SK-N-SH (cell line): ENCODE results near the gene PRAMEF11. TPM values are rescaled to one million over a fixed set of nuclear protein-coding genes. Genes with fewer than 3 reads are reported as not detected.

ENCODE experiments used
- CTCF ChIA-PET: fragments of 300-600, 350-600 bp; formaldehyde crosslinking; extraction: SDS; loops from one replicate; lab custom pipeline; 2021; lab: Yijun Ruan, JAX
- POLR2A ChIA-PET: fragments of 350-600 bp; sonication (Branson Sonifier 250); formaldehyde crosslinking; extraction: SDS; loops from one replicate; lab custom pipeline; 2020; ENCODE audit warnings: antibody characterized with exemption, inconsistent platforms; lab: Yijun Ruan, JAX
- DNase-seq: peaks from one replicate; pipeline ENCODE4 v3.0.0; 2012
- H2AFZ ChIP-seq: fragments of 200-600 bp; sonication (generic); 2 replicates; pipeline ENCODE4 v1.8.1; 2016; ENCODE audit warnings: antibody characterized with exemption, mild to moderate bottlenecking, low read depth
- H3F3A ChIP-seq: fragments of 200-600 bp; sonication (generic); replicated peaks from 2 replicates; pipeline ENCODE3; 2016; ENCODE audit warnings: antibody characterized with exemption, mild to moderate bottlenecking; ENCODE audit not compliant: insufficient read depth
- H3K27ac ChIP-seq, 2 experiments: fragments of 200-500 bp in 1 of 2; fragments of 200-600 bp in 1 of 2; sonication (Bioruptor generic) in 1 of 2; sonication (generic), shearing (Covaris generic) in 1 of 2; 2 replicates each; pipeline versions ENCODE4 v1.5.1 to v1.6.1; 2014 to 2016; ENCODE audit warnings: low read depth in 2 of 2, inconsistent platforms in 1 of 2, low read length in 1 of 2, mild to moderate bottlenecking in 1 of 2, mixed read lengths in 1 of 2
- H3K27me3 ChIP-seq: fragments of 200-600 bp; sonication (generic), shearing (Covaris generic); 2 replicates; pipeline ENCODE4 v1.6.1; 2016; ENCODE audit warnings: mixed run types; ENCODE audit not compliant: insufficient read depth
- H3K36me3 ChIP-seq, 2 experiments: fragments of 200-500 bp in 1 of 2; fragments of 200-600 bp in 1 of 2; sonication (Bioruptor generic) in 1 of 2; sonication (generic) in 1 of 2; replicated peaks in 1 of 2; 2 replicates each; pipeline versions ENCODE3 to v1.5.1; 2014 to 2016; ENCODE audit warnings: low read length in 1 of 2, mild to moderate bottlenecking in 1 of 2; ENCODE audit not compliant: insufficient read depth in 2 of 2, control insufficient read depth in 1 of 2
- H3K4me1 ChIP-seq, 2 experiments: fragments of 200-500 bp in 1 of 2; fragments of 200-600 bp in 1 of 2; sonication (Bioruptor generic) in 1 of 2; sonication (generic), shearing (Covaris generic) in 1 of 2; 2 replicates each; pipeline versions ENCODE4 v1.5.1 to v1.6.1; 2014 to 2016; ENCODE audit warnings: low read depth in 1 of 2, low read length in 1 of 2, mixed run types in 1 of 2; ENCODE audit not compliant: insufficient read depth in 2 of 2, control insufficient read depth in 1 of 2
- H3K4me2 ChIP-seq: fragments of 200-600 bp; sonication (generic), shearing (Covaris generic); 2 replicates; pipeline ENCODE4 v1.6.1; 2017; ENCODE audit warnings: mixed run types
- H3K4me3 ChIP-seq, 2 experiments: fragments of 200-500 bp in 1 of 2; fragments of 200-600 bp in 1 of 2; sonication (Bioruptor generic) in 1 of 2; sonication (generic), shearing (Covaris generic) in 1 of 2; 2 replicates each; pipeline versions ENCODE4 v1.5.1 to v1.8.1; 2014 to 2016; ENCODE audit warnings: low read depth in 2 of 2, inconsistent platforms in 1 of 2, low read length in 1 of 2, mild to moderate bottlenecking in 1 of 2, mixed read lengths in 1 of 2, moderate library complexity in 1 of 2
- H3K79me2 ChIP-seq: fragments of 200-600 bp; sonication (generic); 2 replicates; pipeline ENCODE4 v1.8.1; 2017; ENCODE audit warnings: mild to moderate bottlenecking; ENCODE audit not compliant: insufficient read depth
- H3K9ac ChIP-seq: fragments of 200-600 bp; sonication (generic); 2 replicates; pipeline ENCODE4 v1.6.1; 2017; ENCODE audit warnings: mixed run types
- H3K9me2 ChIP-seq: fragments of 200-600 bp; sonication (generic); 2 replicates; pipeline ENCODE4 v1.6.1; 2017; ENCODE audit warnings: mixed run types
- H3K9me3 ChIP-seq: fragments of 200-600 bp; sonication (generic); 2 replicates; pipeline ENCODE4 v1.6.1; 2017; ENCODE audit warnings: mixed run types, mild to moderate bottlenecking, moderate library complexity
- H4K20me1 ChIP-seq: fragments of 200-600 bp; sonication (generic); 2 replicates; pipeline ENCODE4 v1.6.1; 2017; ENCODE audit warnings: mild to moderate bottlenecking, mixed run types; ENCODE audit not compliant: insufficient read depth
- CHD2 ChIP-seq: fragments of 150-350 bp; IDR thresholded peaks from 2 replicates; pipeline ENCODE4 v1.6.1; 2018; ENCODE audit warnings: low read length; ENCODE audit not compliant: partially characterized antibody
- FOSL2 ChIP-seq: IDR thresholded peaks from 2 replicates; pipeline ENCODE4 v1.4.0; 2012; ENCODE audit warnings: low read depth, mild to moderate bottlenecking, moderate library complexity, borderline replicate concordance
- FOXJ3 ChIP-seq: sonication (generic); formaldehyde crosslinking; IDR thresholded peaks from 2 replicates; pipeline ENCODE4 v1.5.1; 2020; ENCODE audit warnings: mild to moderate bottlenecking, missing genetic modification reagents
- GABPA ChIP-seq: IDR thresholded peaks from 2 replicates; pipeline ENCODE4 v1.4.0; 2012; ENCODE audit warnings: low read depth, mild to moderate bottlenecking
- JUND ChIP-seq: IDR thresholded peaks from 2 replicates; pipeline ENCODE4 v1.4.0; 2012
- MEF2A ChIP-seq: IDR thresholded peaks from 2 replicates; pipeline ENCODE4 v1.4.0; 2012; ENCODE audit warnings: low read depth, borderline replicate concordance
- NFIC ChIP-seq: IDR thresholded peaks from 2 replicates; pipeline ENCODE4 v1.4.0; 2012; ENCODE audit warnings: borderline replicate concordance
- NRF1 ChIP-seq: IDR thresholded peaks from 2 replicates; pipeline ENCODE4 v1.6.1; 2012; ENCODE audit warnings: low read depth, mild to moderate bottlenecking, low read length
- POLR2AphosphoS5 ChIP-seq: IDR thresholded peaks from 2 replicates; pipeline ENCODE4 v1.6.1; 2012; ENCODE audit warnings: low read depth, low read length
- RAD21 ChIP-seq: IDR thresholded peaks from 2 replicates; pipeline ENCODE4 v1.6.1; 2012; ENCODE audit warnings: mild to moderate bottlenecking, low read length
- RCOR1 ChIP-seq: fragments of 150-350 bp; IDR thresholded peaks from 2 replicates; pipeline ENCODE4 v1.6.1; 2017; ENCODE audit warnings: antibody characterized with exemption, low read length
- RFX5 ChIP-seq: IDR thresholded peaks from 2 replicates; pipeline ENCODE4 v1.6.1; 2012; ENCODE audit warnings: mild to moderate bottlenecking, improper control_type of control experiment, low read length
- SMC3 ChIP-seq: IDR thresholded peaks from 2 replicates; pipeline ENCODE4 v1.6.1; 2012; ENCODE audit warnings: low read depth, low read length, improper control_type of control experiment
- TAF1 ChIP-seq: IDR thresholded peaks from 2 replicates; pipeline ENCODE4 v1.6.1; 2012; ENCODE audit warnings: low read depth, mild to moderate bottlenecking, low read length, moderate library complexity, borderline replicate concordance
- TEAD4 ChIP-seq: IDR thresholded peaks from 2 replicates; pipeline ENCODE4 v1.4.0; 2012; ENCODE audit warnings: mild to moderate bottlenecking, borderline replicate concordance; ENCODE audit not compliant: insufficient read depth
- YY1 ChIP-seq: IDR thresholded peaks from 2 replicates; pipeline ENCODE4 v1.4.0; 2012; ENCODE audit warnings: low read depth, mild to moderate bottlenecking
- WGBS: methylation state at CpG from one replicate; pipeline ENCODE4 v1.1.6; 2017; ENCODE audit warnings: low lambda C conversion rate; 5-methylcytosine and 5-hydroxymethylcytosine counted together
- polyA plus RNA-seq, 3 experiments: library from polyadenylated mRNA; depleted of rRNA; stranded (reverse); fragments of >200 nt; gene quantifications; 2 replicates each; pipeline ENCODE4 v1.2.3, GENCODE V29; 2012
- TF ChIP-seq, protein P1 (sequence below): fragments of 150-350 bp; IDR thresholded peaks from 2 replicates; pipeline ENCODE4 v1.6.1; 2017; ENCODE audit warnings: antibody characterized with exemption, low read length, low read depth, borderline replicate concordance
- TF ChIP-seq, protein P2 (sequence below): fragments of 200-600 bp; sonication (generic); IDR thresholded peaks from 2 replicates; pipeline ENCODE4 v1.6.1; 2017; ENCODE audit warnings: antibody characterized with exemption, mild to moderate bottlenecking, moderate library complexity
- TF ChIP-seq, protein P3 (sequence below): IDR thresholded peaks from 2 replicates; pipeline ENCODE4; 2012
- TF ChIP-seq, protein P4 (sequence below): fragments of 150-350 bp; IDR thresholded peaks from 2 replicates; pipeline ENCODE4 v1.6.1; 2016; ENCODE audit warnings: mild to moderate bottlenecking, low read depth, low read length

PRAMEF11 gene
- polyA plus RNA-seq, 1 of the 3 experiments (the other 2 are of a cell fraction) = not detected

DNA sequence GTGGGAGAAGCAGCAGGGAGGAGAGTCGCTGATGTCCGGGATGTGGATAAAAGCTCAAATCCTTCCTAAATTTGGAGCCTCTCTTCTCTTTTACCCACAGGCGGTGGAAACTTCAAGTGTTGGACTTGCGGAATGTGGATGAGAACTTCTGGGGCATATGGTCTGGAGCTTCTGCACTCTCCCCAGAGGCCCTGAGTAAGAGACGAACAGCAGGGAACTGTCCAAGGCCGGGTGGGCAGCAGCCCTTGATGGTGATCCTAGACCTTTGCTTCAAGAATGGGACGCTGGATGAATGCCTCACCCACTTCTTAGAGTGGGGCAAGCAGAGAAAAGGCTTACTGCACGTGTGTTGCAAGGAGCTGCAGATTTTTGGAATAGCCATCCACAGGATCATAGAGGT, 55.8 kb downstream of the PRAMEF11 start:
- no peak for DNase-seq
- ChIA-PET CTCF (no interaction called here), POLR2A (no interaction called here)
- Histone ChIP-seq H3K4me2 (no peak overlapping the region), H3K79me2 (no peaks in the 10 kb centered on the region), H3K9me3 (no peaks in the 10 kb centered on the region), H3F3A (no peaks in the 10 kb centered on the region), H3K27me3 (peaks cover 7% of the 10 kb centered on the region; the same call in 1 of the 2 replicates), H3K27ac (no peak overlapping the region), H3K4me3 (no peak overlapping the region), H4K20me1 (no peaks in the 10 kb centered on the region), H3K9me2 (no peaks in the 10 kb centered on the region), H3K36me3 (no peaks in the 10 kb centered on the region), H3K9ac (no peak overlapping the region), H2AFZ (no peak overlapping the region), H3K4me1 (no peaks in the 10 kb centered on the region)
- 11% methylated on average over 7 of the region's 8 CpGs for WGBS
- TF ChIP-seq GABPA = no peak
- TF ChIP-seq YY1 = no peak
- no peak for TF ChIP-seq NFIC
- no peak for TF ChIP-seq RAD21
- TF ChIP-seq NRF1 = no peak
- no peak for TF ChIP-seq POLR2AphosphoS5
- TF ChIP-seq, protein P1, sequence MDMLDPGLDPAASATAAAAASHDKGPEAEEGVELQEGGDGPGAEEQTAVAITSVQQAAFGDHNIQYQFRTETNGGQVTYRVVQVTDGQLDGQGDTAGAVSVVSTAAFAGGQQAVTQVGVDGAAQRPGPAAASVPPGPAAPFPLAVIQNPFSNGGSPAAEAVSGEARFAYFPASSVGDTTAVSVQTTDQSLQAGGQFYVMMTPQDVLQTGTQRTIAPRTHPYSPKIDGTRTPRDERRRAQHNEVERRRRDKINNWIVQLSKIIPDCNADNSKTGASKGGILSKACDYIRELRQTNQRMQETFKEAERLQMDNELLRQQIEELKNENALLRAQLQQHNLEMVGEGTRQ = no peak
- TF ChIP-seq TAF1 = no peak
- TF ChIP-seq, protein P2, sequence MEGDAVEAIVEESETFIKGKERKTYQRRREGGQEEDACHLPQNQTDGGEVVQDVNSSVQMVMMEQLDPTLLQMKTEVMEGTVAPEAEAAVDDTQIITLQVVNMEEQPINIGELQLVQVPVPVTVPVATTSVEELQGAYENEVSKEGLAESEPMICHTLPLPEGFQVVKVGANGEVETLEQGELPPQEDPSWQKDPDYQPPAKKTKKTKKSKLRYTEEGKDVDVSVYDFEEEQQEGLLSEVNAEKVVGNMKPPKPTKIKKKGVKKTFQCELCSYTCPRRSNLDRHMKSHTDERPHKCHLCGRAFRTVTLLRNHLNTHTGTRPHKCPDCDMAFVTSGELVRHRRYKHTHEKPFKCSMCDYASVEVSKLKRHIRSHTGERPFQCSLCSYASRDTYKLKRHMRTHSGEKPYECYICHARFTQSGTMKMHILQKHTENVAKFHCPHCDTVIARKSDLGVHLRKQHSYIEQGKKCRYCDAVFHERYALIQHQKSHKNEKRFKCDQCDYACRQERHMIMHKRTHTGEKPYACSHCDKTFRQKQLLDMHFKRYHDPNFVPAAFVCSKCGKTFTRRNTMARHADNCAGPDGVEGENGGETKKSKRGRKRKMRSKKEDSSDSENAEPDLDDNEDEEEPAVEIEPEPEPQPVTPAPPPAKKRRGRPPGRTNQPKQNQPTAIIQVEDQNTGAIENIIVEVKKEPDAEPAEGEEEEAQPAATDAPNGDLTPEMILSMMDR = no peak
- TF ChIP-seq MEF2A = no peak
- no peak for TF ChIP-seq CHD2

DNA sequence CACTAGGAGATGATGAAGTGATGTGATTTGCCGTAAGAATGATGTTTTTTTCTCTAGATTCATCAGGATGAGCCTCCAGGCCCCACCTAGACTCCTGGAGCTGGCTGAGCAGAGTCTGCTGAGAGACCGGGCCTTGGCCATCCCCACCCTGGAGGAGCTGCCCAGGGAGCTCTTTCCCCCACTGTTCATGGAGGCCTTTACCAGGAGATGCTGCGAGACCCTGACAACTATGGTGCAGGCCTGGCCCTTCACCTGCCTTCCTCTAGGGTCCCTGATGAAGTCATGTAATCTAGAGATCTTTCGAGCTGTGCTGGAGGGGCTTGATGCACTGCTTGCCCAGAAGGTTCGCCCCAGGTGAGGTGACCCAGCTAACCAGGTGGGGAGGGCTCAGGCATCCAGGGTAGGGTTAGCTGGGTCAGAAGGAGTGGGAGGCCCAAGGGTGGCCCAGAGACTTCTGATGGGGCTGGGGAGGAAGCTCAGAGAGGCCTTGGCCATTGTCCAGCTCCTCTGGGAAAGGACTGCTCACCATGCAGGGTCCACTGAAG, 56.3 kb downstream of the PRAMEF11 start:
- ChIA-PET CTCF (no interaction called here), POLR2A (no interaction called here)
- H3K9me2 ChIP-seq = no peaks in the 10 kb centered on the region
- H2AFZ ChIP-seq = no peak overlapping the region
- H4K20me1 ChIP-seq = no peaks in the 10 kb centered on the region
- WGBS = 3% methylated on average over 3 of the region's 5 CpGs
- H3K36me3 ChIP-seq = no peaks in the 10 kb centered on the region
- no peaks in the 10 kb centered on the region for H3K4me1 ChIP-seq
- H3F3A ChIP-seq = no peaks in the 10 kb centered on the region
- DNase-seq = no peak
- no peak overlapping the region for H3K9ac ChIP-seq
- no peak overlapping the region for H3K27ac ChIP-seq
- H3K79me2 ChIP-seq = no peaks in the 10 kb centered on the region
- no peak overlapping the region for H3K4me2 ChIP-seq
- H3K9me3 ChIP-seq = no peaks in the 10 kb centered on the region
- H3K4me3 ChIP-seq = no peak overlapping the region
- H3K27me3 ChIP-seq = peaks cover 7% of the 10 kb centered on the region; the same call in 1 of the 2 replicates
- TF ChIP-seq, protein P3, sequence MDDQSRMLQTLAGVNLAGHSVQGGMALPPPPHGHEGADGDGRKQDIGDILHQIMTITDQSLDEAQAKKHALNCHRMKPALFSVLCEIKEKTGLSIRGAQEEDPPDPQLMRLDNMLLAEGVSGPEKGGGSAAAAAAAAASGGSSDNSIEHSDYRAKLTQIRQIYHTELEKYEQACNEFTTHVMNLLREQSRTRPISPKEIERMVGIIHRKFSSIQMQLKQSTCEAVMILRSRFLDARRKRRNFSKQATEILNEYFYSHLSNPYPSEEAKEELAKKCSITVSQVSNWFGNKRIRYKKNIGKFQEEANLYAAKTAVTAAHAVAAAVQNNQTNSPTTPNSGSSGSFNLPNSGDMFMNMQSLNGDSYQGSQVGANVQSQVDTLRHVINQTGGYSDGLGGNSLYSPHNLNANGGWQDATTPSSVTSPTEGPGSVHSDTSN = no peak
- no peak for TF ChIP-seq JUND
- no peak for TF ChIP-seq FOSL2
- TF ChIP-seq POLR2AphosphoS5 = no peak
- TF ChIP-seq NRF1 = no peak
- TF ChIP-seq NFIC = no peak
- TF ChIP-seq RAD21 = no peak
- TF ChIP-seq RFX5 = no peak
- TF ChIP-seq RCOR1 = no peak
- TF ChIP-seq, protein P1 = no peak
- no peak for TF ChIP-seq TEAD4
- TF ChIP-seq, protein P2 = no peak
- TF ChIP-seq YY1 = no peak
- TF ChIP-seq, protein P4, sequence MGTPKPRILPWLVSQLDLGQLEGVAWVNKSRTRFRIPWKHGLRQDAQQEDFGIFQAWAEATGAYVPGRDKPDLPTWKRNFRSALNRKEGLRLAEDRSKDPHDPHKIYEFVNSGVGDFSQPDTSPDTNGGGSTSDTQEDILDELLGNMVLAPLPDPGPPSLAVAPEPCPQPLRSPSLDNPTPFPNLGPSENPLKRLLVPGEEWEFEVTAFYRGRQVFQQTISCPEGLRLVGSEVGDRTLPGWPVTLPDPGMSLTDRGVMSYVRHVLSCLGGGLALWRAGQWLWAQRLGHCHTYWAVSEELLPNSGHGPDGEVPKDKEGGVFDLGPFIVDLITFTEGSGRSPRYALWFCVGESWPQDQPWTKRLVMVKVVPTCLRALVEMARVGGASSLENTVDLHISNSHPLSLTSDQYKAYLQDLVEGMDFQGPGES = no peak
- no peak for TF ChIP-seq FOXJ3 (CRISPR knock-in tag)
- TF ChIP-seq SMC3 = no peak
